MV-4-11 (cell line): ENCODE data around the gene TPD52L2.
A peak's percentile ranks its signal among the peaks of the same experiment; 100 is the strongest.
"Not testable (repeated sequence)": the region's sequence is repeated elsewhere in the genome, so short reads cannot be mapped to it uniquely, and the experiment has no call there.

Experiments
- DNase-seq: peaks from one replicate; lab custom pipeline; 2025; lab: John Stamatoyannopoulos, UW

TPD52L2 gene

DNA sequence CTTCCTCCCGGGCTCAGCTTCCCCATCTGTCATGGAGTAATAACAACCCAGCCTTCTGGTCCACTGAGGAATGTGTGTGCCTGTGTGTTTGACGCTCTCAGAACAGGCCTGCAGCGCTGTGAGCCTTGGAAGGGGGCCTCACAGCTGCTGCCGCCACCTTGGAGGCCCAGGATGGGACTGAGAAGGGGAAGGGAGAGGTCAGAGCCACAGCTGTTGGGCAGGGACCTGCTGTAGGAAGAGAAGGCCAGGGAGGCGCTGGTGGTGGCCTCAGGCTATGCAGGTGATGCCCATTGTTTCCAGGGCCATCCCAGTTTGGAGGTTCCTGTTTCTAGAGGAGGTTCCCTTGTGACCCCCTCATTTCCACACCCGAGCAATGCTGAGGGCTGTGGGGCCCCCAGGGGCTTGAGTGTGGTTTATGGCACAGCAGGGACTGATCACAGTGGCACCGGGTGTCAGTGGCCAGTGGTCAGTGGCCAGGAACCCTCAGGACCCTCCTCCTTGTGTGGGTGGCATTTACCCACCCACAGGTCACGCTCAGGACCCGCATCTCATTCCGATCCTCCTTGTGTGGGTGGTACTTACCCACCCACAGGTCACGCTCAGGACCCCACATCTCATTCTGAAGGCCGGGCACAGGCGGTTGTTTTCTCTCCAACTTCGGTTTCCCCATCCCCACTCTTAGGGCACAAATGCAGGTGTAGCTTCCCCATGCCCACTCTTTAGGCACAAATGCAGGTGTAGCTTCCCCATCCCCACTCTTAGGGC, 14.0 kb downstream of the TPD52L2 start:
- DNase-seq, result no peak

DNA sequence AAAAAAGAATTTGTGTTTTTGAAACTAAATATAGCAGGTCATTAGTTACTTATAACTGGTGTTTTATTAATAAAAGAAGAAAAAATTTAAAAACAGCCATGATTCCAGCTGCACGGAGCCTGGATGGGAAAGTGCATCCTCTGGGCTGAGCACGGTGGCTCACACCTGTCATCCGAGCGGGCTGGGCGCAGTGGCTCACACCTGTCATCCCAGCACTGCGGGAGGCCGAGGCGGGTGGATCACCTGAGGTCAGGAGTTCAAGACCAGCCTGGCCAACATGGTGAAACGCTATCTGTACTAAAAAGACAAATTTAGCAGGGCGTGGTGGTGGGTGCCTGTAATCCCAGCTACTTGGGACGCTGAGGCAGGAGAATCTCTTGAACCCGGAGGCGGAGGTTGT, 15.8 kb downstream of the TPD52L2 start:
- not testable (repeated sequence) for DNase-seq

DNA sequence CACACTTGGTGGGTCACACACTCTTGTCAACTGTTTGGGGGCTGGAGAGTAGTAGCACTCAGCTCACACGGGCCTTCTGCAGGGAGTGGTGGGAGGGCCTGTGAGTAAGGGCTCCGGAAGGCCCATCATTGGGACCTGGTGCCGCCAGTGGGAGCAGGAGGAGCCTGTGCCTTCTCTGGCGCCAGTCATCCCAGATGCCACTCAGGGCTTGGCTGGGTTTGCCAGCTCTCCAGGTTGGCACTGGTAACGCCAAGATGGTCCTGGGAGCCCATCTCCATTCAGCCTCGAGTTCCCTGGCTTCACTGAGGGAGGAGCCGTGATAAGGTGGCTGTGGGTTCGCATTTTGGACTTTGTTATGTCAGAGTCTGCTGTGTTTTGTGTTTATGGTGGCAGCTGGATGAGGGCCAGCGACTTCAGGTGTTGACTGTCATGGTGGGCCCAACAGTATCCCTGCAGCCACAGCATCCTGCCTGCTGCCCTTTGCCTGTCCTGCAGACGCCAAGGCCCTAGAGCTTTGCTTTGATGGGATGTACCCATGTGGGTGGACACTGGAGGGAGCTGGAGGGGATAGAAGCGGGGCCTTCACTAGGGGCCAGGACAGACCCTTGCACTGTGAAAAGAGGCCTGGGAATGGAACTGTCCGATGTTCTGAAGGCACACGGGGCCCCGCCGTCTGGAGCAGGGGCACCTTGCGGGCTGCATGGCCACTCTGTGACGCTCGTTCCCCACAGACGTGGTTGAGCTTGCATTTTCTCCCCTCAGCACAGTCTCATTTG, 16.6 kb downstream of the TPD52L2 start:
- no peak for DNase-seq

DNA sequence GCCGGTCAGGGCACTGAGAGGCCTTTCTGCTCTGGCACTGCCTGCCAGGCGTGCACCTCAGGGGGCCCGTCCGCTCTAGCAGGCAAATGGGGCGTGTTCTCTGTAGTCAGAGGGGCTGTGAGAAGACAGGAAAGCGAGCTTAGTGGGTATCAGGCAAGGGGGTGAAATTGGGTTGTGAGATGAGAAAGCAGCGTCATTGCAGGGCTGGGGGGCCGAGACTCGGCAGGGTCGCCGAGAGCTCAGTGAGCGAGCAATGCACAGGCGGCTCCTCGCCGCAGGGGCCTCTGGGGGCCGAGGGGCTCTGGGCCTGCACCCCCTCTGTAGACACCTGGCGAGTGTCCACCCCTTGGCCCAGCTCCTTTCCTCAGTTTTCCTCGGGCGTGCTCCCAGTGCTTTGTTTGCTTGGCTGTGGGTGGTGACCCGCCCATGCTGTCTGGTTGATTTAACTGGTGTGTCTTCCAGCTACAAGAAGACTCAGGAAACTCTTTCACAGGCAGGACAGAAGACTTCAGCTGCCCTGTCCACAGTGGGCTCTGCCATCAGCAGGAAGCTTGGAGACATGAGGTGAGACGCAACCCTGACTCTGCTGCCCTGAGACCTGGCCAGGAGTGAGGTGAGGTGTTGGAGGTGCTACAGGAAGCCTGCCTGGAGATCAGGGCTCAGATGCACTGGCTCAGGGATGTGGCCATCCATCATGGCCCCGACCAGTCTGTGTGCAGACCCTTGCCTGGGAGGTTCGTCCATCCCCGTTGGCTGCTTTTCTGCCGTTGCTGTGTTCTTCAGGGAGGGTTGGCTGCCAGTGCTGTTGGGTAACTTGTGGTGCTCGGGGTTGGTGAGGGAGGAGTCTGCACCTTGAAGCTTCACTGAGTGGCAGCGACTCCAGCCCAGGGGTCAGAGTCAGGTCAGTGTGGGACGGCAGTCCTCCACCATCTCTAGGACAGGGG, 17.5 kb downstream of the TPD52L2 start:
- no peak for DNase-seq

DNA sequence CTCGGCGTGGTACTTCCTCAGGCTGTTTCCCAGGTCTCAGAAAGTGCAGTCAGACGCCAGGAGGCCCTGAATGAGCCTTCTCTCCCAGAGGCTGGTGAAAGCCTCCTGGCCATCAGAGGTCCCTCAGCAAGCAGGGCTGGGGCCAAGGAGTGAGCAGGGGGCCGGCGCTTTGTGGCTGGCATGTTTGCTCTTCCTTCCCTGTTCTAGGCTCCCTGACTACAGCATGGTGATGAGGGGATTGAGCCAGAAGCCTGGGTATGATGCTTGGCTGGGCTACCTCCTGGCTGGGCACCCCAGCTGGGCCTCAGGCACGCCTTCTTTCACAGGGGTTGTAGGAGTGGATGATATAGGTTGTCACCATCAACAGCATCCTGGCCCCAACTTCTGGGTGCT, 18.1 kb downstream of the TPD52L2 start:
- DNase-seq, result no peak

DNA sequence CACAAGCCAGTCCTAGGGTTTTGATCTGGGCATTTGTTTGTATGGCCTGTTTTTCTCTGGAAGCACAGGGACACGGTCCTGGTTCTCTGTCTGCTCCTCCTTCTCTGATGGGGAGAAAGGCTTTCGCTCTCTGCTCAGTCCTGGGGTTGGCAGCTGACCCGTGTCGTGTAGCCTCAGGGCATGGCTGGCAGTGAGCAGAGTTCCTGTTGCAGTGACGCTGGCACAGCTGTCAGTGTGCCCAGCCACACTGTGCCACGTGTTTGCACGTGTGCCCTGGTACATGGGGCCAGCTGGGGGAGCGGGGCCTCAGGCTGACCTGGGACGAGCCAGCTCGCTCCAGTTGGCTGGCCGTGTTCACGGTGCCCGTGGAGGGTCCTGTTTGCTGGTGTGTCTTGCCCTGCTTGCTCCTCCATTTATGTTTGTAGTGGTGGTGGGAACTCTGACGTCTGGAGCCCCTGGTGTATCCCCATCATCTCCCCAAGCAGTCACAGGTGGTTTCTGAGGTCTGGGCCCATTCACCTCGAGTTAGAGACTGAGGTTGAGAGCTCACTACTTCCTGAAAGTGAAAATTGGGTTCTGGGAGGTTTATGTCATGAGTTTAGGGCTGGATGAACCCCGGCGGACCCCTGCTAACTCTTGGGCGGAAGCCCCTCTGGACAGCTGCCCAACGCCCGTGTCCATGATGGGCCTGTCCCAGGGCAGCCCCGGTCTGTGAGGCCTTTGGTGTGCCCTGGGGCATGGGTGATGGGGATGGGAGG, 19.6 kb downstream of the TPD52L2 start:
- no peak for DNase-seq

DNA sequence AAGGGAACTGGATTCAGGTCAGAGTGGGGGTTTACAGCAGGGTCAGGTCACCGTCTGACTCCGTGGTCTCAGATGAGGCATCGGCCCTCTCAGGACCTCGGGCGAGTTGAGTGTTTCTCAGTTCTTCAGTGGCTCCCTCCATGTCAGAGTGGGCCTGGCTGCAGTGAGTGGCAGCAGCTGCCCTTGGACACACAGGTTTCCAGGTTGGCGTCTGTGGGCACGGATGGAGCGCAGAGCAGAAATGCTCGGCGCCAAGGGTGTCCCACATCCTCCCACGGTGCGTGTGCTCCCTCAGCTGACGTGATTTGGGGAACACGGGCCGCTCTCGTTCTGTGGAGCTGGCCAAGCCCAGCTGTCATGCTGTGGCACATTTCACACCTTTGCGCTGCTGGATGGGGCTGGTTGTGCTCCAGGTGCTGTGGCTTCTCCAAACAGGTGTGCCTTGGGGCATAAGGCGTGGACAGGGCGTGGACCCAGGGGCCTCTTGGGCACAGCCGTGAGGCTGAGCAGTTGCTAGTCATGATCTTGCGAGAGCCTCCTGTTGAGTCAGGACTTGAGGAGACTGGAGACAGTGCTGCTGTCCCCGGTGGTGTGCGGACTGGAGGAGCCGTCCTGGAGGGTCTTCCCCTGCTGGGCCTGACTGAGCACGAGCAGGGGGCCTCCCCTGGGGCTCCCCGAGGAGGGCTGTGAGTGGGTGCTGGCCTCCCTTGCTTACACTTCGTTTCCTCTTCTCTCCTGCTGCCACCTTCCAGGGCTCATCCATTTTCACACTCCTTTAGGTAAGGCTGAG, 20.4 kb downstream of the TPD52L2 start:
- DNase-seq, result no peak

DNA sequence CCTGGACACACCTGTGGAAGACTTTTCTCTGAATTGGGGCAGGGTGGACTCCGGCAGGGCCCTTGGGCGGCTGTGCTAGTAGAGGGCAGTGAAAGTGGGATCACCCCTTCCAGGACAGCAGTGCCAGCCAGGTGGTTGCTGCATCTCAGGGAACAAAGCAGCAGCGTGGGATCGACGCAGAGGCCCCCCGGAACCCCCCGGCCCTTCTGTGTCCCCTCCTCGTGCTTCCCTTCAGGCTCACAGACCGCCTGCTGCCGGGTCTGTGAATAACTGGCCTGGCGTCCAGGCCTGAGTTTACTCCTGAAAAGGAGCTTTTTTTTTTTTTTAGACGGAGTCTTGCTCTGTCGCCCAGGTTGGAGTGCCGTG, 21.0 kb downstream of the TPD52L2 start:
- no peak for DNase-seq

DNA sequence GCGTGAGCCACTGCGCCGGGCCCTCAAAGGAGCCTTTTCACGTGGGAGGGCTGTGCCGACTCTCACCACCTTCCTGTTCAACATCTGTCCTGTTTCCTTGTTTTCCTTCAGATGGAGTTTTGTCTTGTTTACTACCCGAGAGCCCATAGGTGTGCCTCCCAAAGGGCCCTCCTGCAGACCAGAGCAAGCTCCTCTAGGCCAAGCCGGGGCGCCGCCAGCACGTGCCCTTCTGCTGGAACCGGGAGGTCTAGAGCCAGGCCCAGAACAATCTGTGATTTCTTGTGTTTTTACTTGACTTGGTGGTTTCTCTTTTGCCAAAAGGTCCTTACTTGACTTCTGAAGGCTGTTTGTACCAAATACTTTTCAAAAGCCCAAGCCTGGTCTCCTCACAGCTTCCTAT, 21.9 kb downstream of the TPD52L2 start:
- no peak for DNase-seq

DNA sequence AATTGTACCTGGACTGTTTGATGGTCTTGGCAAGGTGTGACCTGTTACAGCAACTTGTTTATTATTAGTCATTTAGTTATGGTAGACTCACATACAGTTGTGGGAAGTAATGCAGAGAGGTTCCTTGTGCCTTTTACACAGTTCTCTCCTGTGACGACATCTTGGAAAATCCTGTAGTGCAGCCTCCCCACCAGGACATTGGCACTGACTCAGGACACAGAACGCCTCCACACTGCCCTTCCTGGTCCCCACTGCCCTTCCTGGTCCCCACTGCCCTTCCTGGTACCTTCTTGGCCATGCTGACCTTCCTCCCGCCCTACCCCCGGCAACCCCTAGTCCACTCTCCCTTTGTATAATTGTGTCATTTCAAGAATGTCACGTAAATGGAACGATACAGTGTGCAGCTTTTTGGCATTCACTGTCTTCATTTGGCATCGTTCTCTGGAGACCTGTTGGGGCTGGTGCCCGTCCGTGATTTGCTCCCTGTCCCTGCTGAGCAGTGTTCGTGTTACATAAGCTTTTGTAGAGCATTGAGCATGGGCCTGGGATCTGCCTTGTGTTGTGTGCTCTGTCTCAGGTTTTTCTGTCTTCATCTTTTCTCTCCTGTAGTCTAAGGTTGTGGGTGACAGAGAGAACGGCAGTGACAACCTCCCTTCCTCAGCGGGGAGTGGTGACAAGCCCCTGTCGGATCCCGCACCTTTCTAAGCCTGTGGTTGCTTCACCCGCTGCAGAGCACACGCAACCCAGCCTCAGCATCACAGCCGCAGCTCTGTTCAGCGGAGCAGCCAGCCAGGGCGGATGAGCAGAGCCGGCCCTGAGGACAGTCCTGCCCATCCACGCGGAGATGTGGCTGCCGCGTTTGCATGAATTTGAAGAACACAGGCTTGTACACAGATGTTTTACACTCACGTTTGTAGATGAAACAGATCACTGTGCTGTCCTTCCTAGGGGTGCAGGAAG, 24.5 kb downstream of the TPD52L2 start:
- DNase-seq, result no peak

DNA sequence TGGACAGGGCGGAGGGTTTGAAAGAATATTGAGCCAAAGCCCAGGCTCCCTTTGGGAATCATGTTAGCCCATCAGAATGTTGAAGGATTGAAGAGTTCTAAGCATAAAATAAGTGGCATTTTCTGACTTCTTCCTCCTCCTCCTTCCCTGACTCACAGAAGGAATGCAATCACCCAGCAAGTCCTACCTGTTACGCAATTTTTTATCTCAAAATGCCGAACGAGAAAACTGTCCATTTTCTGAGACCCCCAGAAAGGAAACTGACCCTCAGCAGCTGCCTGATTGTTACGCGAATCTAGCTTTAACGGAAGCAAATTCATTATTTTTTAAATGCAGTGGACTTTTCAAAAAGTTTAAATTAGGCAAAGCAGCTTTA, 25.1 kb downstream of the TPD52L2 start:
- no peak for DNase-seq

DNA sequence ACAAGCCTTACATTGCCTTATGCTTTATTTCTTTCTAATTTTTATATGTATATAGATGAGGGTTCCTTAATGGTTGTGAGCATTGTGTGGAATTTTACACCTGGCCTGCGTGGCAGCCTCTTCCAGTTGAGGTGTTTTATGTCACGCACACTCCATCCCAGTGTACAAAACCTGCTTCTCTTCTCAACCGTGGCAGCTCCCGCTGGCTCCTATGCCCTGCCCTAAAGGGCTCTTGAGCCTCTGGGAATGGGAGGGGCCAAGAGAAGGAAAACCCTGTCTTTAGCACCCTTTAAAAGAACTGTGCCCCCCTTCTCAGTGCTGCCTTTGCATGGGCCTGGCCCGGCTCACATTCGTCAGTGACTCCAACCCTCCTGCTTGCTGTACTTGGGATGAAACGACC, 25.5 kb downstream of the TPD52L2 start:
- no peak for DNase-seq

DNA sequence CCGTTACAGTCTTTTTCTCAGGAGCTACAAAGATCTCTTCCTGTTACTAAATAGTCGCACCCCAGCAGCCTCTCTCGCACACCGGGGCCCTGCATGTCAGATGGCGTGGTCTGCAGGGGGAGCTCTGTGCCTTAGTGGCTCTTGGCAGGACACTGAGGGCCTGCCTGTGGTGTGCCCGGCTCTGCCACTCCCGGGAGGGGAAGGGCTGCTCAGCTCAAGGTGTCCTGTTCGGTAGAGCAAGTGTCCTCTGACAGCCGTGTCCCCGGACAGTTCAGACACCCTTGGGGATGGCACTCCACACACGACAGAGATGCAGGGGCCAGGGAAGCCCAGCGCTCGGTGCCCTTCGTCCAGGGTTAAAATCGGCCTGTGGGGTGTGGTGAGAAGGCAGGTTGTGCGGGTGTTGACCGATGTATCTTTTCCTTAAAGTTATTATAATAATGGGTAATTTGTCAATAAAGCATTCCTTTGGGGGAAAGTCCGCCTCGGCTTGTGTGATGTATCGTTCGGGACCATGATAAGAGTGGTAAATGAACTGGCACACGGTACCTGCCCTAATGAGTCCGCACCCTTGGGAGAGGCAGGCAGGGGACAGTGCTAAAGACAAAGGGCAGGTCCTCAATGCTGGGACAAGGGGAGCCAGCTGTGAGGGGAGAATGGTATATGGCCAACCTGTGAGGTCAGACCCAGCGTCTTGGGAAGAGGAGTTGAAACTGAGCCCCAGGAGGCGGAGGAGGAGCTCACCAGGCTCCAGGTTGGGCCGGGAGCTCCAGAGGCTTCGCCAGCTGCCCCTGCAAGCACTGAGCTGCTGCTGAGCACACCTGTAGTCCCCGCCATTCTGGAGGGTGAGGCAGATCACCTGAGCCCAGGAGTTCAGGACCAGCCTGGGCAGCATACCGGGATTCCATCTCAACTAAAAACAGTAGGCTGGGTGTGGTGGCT, 26.3 kb downstream of the TPD52L2 start:
- no peak for DNase-seq

DNA sequence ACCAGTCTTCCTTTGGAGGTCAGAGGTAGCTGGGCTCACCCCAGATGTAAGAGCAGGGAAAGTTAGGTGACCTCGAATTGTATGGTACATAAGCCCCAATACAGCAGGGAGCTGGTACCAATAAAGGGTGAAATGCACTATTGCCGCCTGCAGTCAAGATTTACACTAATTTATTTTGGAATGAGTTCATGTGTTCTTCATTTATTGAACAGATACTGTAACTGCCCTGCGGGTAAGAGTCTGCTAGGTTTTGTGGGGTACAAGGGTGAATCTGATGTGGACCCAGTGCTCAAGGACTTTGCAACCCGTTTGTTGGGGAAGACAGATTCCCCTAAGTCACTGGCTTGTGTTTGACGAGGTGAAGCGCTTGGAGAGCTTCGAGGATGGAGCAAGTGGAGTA, 27.3 kb downstream of the TPD52L2 start:
- DNase-seq, result no peak

DNA sequence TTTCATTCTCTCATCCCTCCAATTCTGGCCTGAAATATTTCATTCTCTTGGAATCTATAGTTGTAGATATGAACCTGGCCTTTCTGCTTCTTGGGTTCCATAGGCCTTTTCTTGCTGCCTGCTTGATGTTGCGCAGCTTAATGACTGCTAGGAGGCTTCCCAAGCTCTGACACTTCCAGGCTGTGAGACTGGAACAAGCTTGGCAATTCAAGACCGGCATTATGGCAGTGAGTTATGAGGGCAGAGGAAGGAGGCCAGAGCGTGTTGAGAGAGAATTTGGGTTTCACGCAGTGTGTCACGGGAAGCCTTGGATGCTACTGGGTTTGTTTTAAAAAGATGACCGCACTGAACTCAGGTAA, 28.9 kb downstream of the TPD52L2 start:
- DNase-seq, result no peak

DNA sequence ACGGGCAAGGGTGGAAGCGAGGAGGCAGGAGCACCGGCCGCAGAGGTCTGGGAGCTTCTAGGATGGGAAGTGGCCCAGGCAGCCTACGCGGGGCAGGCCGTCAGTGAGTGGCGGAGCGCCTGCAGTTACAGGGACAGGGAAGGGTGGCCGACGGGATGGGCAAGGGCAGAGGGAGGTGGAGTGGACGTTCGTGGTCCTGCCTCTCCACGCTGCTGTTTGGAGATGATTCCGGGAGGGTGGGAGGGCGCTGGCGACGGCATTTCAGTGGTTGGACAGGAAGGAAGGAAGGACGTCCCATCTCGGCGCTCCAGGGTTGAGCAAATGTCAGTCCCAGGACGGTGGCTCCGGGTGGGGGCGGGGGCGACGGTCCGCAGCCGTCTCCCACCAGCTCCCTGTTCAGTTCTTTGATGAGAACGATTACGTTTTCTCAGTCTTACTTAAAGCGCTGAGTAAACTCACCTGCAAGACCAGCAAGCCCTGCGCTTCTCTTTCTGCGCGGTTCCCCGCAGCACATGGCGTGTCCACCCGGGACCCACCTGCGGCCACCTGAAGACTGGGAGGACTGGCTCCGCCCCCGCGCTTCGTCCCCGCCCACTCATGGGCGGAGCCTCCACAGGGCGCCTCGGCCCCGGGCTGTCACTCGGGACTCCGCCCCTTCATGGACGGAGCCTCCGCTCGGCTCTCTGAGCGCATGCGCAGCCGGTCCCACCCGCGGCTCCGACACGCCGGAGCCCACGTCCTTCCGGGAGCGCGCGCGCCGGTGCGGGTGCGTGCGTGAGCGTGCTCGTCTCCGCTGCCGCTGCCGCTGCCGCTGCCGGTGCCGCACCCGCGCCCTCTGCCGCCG, 29.5 kb downstream of the TPD52L2 start, which contains the start of gene DNAJC5:
Gene DNAJC5, plus strand, starts transcription at position 769 of the 844 bp plus-strand sequence. CDS start 33,220 bp downstream, outside the sequence.
- peak; percentile 90 for DNase-seq

DNA sequence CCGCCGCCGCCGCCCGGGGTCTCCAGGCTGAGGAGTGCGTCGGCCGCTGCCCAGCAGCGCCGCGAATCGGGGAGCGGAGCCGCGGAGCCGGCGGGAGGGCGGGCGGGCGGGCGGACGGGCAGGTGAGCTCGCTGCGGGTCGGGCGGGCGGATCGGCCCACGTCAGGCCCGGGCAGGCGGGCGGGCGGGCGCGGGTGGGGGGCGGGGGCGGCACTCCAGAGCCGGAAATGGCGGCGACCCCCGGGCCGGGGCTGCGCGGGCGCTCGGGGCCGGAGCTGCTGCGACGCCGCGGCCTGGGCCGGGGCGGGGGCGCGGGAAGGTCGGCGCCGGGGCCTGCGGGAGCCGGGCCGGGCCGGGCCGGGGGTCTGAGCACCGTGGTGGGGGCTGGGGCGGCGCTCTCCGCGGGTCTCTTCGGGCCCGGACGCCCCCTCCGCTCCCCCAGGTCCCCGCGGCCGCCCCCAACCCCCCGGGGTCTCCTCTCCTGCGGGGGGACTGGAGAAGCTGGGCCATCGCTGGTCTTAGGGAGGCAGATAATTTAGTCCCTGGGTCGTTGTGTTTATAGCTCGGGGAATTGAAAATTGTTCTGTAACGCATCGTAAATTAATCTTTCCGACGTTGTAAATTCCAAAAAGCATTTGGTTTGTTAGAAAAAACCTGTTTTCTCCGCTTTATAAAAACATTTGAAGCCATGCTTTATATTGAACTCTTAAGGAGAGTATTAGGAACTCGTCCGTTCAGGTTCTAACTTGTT, 30.3 kb downstream of the TPD52L2 start:
- no peak for DNase-seq
